ENCODE data around the gene RELN. TPM values are rescaled to one million over a fixed set of nuclear protein-coding genes. Genes with fewer than 3 reads are reported as not detected.

Gene RELN
- total RNA-seq, 1 donor from 2014 or later = 7.1 TPM

DNA sequence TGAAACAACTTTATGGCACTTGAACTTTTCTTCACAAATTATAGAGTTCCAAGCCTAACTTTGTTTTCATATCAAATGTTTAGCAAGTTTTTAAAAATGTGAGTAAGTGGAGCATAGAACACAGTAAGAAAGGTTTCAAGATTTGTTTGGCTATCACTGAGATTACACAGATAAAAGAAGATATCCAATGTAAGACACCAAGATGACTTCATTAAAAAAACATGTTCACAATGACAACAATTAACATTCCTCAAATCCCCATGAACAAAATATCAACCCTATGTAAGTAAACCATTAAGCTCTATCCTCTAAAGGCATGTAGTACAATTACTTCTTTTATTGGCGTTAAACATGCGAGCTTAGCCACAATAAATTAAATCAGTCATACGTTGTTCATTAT is 129.7 kb downstream of the RELN start:
- no peaks in the 10 kb centered on the region for H3K27me3 ChIP-seq (ENCODE audit: control insufficient read depth, insufficient read depth, low read length)
- no peaks in the 10 kb centered on the region for H3K36me3 ChIP-seq (ENCODE audit: control insufficient read depth, insufficient read depth, low read length)
- TF ChIP-seq, protein P1, sequence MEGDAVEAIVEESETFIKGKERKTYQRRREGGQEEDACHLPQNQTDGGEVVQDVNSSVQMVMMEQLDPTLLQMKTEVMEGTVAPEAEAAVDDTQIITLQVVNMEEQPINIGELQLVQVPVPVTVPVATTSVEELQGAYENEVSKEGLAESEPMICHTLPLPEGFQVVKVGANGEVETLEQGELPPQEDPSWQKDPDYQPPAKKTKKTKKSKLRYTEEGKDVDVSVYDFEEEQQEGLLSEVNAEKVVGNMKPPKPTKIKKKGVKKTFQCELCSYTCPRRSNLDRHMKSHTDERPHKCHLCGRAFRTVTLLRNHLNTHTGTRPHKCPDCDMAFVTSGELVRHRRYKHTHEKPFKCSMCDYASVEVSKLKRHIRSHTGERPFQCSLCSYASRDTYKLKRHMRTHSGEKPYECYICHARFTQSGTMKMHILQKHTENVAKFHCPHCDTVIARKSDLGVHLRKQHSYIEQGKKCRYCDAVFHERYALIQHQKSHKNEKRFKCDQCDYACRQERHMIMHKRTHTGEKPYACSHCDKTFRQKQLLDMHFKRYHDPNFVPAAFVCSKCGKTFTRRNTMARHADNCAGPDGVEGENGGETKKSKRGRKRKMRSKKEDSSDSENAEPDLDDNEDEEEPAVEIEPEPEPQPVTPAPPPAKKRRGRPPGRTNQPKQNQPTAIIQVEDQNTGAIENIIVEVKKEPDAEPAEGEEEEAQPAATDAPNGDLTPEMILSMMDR (IDR thresholded peaks at IDR 0.05; ENCODE audit: insufficient read depth, low read length, poor library complexity, severe bottlenecking) = no peak
- no peak for DNase-seq (ENCODE audit: low read depth)
- no peak overlapping the region for H3K4me3 ChIP-seq (ENCODE audit: low read depth, low read length)

DNA sequence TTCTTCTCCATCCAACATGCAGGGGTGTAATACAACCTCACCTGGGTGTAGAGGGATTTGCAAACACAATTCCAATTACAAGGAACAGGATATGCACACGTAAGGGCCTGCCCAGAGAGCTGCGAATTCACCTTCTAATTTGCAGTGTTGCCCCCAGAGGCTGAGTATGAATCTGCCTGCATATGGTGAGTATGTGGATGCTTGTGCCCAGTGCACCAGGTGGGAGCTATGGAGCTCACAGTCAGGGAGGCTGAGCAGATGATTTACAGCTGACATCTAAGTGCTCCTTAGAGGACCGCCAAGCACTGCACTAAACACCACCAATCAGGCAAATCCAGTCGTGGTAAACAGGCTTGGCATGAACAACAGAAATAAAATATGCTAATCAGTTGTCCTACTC is 132.0 kb downstream of the RELN start:
- DNase-seq (ENCODE audit: low read depth) = no peak
- TF ChIP-seq, protein P1 (IDR thresholded peaks at IDR 0.05; ENCODE audit: insufficient read depth, low read length, poor library complexity, severe bottlenecking) = no peak
- Histone ChIP-seq H3K36me3 (ENCODE audit: control insufficient read depth, insufficient read depth, low read length) (no peaks in the 10 kb centered on the region), H3K27me3 (ENCODE audit: control insufficient read depth, insufficient read depth, low read length) (no peaks in the 10 kb centered on the region), H3K4me3 (ENCODE audit: low read depth, low read length) (no peak overlapping the region)

DNA sequence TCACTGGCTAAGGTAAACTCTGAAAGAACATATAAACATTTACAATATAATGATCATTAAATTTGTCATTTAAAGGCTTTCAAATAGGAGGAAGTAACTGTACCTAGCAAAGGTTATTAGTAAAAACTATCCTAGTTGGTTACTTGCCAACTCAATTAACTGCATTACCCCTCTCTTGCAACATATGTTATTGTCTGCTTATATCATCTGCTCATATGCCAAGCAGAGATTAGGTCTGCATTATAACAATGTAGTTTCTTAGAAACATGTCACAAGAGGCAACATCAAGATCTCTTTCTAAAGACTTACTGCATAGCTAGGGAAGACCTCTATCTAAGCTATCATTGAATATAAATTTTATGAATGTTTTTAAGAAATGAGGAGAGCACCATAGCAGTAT is 132.5 kb downstream of the RELN start:
- H3K36me3 ChIP-seq (ENCODE audit: control insufficient read depth, insufficient read depth, low read length) = no peaks in the 10 kb centered on the region
- no peak for DNase-seq (ENCODE audit: low read depth)
- no peak overlapping the region for H3K4me3 ChIP-seq (ENCODE audit: low read depth, low read length)
- no peaks in the 10 kb centered on the region for H3K27me3 ChIP-seq (ENCODE audit: control insufficient read depth, insufficient read depth, low read length)
- TF ChIP-seq, protein P1 (IDR thresholded peaks at IDR 0.05; ENCODE audit: insufficient read depth, low read length, poor library complexity, severe bottlenecking) = no peak

DNA sequence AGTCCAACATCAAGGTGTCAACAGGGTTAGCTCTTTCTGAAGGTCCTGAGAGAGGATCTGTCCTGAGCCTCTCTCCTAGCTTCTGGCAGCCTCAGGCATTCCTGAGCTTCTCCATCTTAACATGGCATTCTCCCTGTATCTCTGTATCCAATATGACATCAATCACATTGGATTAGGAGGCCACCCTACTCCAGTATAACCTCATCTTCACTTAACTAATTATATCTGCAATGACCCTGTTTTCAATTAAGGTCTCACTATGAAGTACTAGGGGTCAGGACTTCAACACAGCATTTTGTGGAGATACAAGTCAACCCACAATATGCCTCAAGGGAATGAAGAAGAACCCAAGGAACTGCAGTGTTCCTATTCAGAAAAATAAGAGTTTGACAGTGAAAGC is 133.8 kb downstream of the RELN start:
- Histone ChIP-seq H3K27me3 (ENCODE audit: control insufficient read depth, insufficient read depth, low read length) (no peaks in the 10 kb centered on the region), H3K36me3 (ENCODE audit: control insufficient read depth, insufficient read depth, low read length) (no peaks in the 10 kb centered on the region), H3K4me3 (ENCODE audit: low read depth, low read length) (no peak overlapping the region)
- TF ChIP-seq, protein P1 (IDR thresholded peaks at IDR 0.05; ENCODE audit: insufficient read depth, low read length, poor library complexity, severe bottlenecking) = no peak
- no peak for DNase-seq (ENCODE audit: low read depth)

DNA sequence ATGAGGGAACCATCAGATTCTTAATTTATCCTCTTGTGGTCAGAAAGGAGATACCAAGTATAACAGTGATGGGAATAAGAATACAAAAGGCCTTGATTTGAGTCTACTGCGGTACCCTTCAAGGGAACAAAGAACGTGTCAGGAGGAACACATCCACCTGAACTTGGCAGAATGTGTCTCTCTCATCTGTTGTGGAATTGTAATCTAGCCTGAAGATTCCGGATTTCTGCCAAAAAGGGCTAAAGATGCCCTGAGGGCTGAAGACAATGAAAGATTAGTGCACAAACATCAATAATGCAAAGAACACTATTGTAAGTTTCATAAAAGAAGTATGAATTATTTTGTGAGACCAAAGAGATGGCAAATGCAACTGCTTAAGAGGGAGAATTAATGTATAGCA is 134.8 kb downstream of the RELN start:
- no peak for DNase-seq (ENCODE audit: low read depth)
- TF ChIP-seq, protein P1 (IDR thresholded peaks at IDR 0.05; ENCODE audit: insufficient read depth, low read length, poor library complexity, severe bottlenecking) = no peak
- no peak overlapping the region for H3K4me3 ChIP-seq (ENCODE audit: low read depth, low read length)
- H3K36me3 ChIP-seq (ENCODE audit: control insufficient read depth, insufficient read depth, low read length) = no peaks in the 10 kb centered on the region
- no peaks in the 10 kb centered on the region for H3K27me3 ChIP-seq (ENCODE audit: control insufficient read depth, insufficient read depth, low read length)

DNA sequence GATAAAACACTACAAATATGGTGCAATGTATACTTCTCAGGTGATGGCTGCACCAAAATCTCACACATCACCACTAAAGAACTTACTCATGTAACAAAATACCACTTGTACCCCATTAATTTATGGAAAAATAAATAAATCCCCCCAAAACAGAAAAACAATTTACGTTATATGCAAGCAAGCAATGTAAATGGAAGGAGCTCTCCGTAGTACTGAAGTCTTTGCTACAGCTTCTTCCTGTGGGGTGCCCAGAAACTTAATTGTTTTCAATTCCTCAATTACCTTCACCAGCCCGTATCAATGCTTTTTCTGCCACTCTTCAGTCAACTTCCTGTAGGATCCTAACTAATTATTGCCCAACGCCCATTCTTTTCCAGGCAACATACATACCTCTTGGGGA is 138.1 kb downstream of the RELN start:
- H3K36me3 ChIP-seq (ENCODE audit: control insufficient read depth, insufficient read depth, low read length) = no peaks in the 10 kb centered on the region
- no peak for DNase-seq (ENCODE audit: low read depth)
- no peak overlapping the region for H3K4me3 ChIP-seq (ENCODE audit: low read depth, low read length)
- TF ChIP-seq, protein P1 (IDR thresholded peaks at IDR 0.05; ENCODE audit: insufficient read depth, low read length, poor library complexity, severe bottlenecking) = no peak
- no peaks in the 10 kb centered on the region for H3K27me3 ChIP-seq (ENCODE audit: control insufficient read depth, insufficient read depth, low read length)
